DOHH2 (cell line): ENCODE results near the gene NRXN3.

Source experiments
- CTCF ChIP-seq: fragments of 200-600 bp; sonication (generic); IDR thresholded peaks from one replicate; pipeline ENCODE4 v1.5.1; 2014; ENCODE audit warnings: antibody characterized with exemption, mild to moderate bottlenecking, low read depth, low read length; ENCODE audit not compliant: poor library complexity, severe bottlenecking
- EZH2phosphoT487 ChIP-seq: fragments of 200-600 bp; sonication (generic); IDR thresholded peaks from 2 replicates; pipeline ENCODE4 v1.6.1; 2017; ENCODE audit warnings: borderline replicate concordance, mild to moderate bottlenecking, antibody characterized with exemption, low read length, moderate library complexity, mixed read lengths

GRCh38 chr14:79658769-79659168 lies 1488.6 kb downstream of the NRXN3 start:
- TF ChIP-seq CTCF (no peak), EZH2phosphoT487 (no peak)
